ENCODE measurements around the gene TUBB1.

TUBB1 gene

DNA sequence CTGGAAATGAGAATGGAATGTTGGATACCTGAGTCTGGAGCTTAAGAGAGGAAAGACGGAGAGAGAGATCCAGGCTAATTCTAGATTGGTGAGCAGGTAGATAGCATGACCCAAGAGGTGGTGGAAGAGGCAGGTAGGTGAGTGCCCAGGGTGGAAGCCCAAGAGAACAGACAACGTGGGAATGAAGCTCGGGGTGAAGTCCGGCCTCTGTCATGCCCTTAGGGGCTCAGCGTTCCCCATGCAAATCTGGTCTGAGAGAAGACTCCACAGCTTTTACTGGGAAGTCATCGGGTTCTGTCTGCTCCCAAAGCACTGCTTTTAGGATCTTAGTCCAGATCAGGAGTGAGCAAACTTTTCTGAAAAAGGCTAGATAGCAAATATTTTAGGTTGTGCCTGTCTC lies 34.5 kb upstream of the TUBB1 start:
- Histone ChIP-seq H3K4me3 (ENCODE audit: insufficient read depth, low read length, poor library complexity, severe bottlenecking) (no peak overlapping the region), H3K9me2 (replicated peaks; ENCODE audit: insufficient read depth, low read length) (no peaks in the 10 kb centered on the region), H4K20me1 (ENCODE audit: low read depth, low read length) (peaks cover 4% of the 10 kb centered on the region; the same call in 1 of the 2 replicates), H3F3A (ENCODE audit: insufficient read depth) (peaks cover 5% of the 10 kb centered on the region; the same call in 1 of the 2 replicates), H2AFZ (ENCODE audit: low read depth, low read length, severe bottlenecking) (no peak overlapping the region), H3K4me2 (ENCODE audit: low read depth, low read length, poor library complexity, severe bottlenecking) (peak overlapping the region; percentile 47), H3K27ac (ENCODE audit: low read depth, low read length) (no peak overlapping the region), H3K27me3 (ENCODE audit: low read length) (no peaks in the 10 kb centered on the region), H3K9me3 (ENCODE audit: insufficient read depth, low read length) (no peaks in the 10 kb centered on the region), H3K36me3 (ENCODE audit: low read length) (peaks cover 15% of the 10 kb centered on the region), H3K9ac (ENCODE audit: low read length) (no peak overlapping the region), H3K79me2 (ENCODE audit: insufficient read depth, low read length) (peaks cover 51% of the 10 kb centered on the region)
- TF ChIP-seq, protein P1, sequence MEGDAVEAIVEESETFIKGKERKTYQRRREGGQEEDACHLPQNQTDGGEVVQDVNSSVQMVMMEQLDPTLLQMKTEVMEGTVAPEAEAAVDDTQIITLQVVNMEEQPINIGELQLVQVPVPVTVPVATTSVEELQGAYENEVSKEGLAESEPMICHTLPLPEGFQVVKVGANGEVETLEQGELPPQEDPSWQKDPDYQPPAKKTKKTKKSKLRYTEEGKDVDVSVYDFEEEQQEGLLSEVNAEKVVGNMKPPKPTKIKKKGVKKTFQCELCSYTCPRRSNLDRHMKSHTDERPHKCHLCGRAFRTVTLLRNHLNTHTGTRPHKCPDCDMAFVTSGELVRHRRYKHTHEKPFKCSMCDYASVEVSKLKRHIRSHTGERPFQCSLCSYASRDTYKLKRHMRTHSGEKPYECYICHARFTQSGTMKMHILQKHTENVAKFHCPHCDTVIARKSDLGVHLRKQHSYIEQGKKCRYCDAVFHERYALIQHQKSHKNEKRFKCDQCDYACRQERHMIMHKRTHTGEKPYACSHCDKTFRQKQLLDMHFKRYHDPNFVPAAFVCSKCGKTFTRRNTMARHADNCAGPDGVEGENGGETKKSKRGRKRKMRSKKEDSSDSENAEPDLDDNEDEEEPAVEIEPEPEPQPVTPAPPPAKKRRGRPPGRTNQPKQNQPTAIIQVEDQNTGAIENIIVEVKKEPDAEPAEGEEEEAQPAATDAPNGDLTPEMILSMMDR (IDR thresholded peaks at IDR 0.05; ENCODE audit: insufficient read depth, low read length, poor library complexity, severe bottlenecking), result no peak
- no peak for TF ChIP-seq EZH2phosphoT487 (conservative IDR thresholded peaks at IDR 0.05; ENCODE audit: low read length)

DNA sequence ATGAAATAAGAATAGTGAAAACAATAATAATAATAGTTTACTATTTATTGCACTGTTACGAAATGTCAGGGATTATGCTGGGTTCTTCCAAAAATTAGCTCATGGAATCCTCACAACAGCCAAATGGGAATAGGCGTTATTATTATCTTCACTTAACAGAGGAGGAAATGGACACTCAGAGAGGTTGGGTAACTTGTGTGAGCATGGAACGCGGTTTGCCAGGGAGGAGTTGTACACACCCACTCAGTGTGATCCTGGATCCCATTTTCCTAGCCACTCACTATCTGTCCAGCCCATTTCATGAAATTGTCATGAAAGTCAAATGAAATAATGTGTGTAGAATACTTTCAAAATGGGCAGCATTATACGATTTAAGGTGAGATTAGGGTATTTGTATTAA lies 33.6 kb upstream of the TUBB1 start:
- no peaks in the 10 kb centered on the region for H3K27me3 ChIP-seq (ENCODE audit: low read length)
- H3K9ac ChIP-seq (ENCODE audit: low read length), result no peak overlapping the region
- no peak overlapping the region for H3K27ac ChIP-seq (ENCODE audit: low read depth, low read length)
- no peak overlapping the region for H3K4me2 ChIP-seq (ENCODE audit: low read depth, low read length, poor library complexity, severe bottlenecking)
- H3K36me3 ChIP-seq (ENCODE audit: low read length), result peaks cover 19% of the 10 kb centered on the region
- no peaks in the 10 kb centered on the region for H3K9me2 ChIP-seq (replicated peaks; ENCODE audit: insufficient read depth, low read length)
- H3F3A ChIP-seq (ENCODE audit: insufficient read depth), result 0 out of 2 replicates have a peak, but pooled peaks cover 4% of the 10 kb centered on the region
- H2AFZ ChIP-seq (ENCODE audit: low read depth, low read length, severe bottlenecking), result no peak overlapping the region
- H4K20me1 ChIP-seq (ENCODE audit: low read depth, low read length), result peaks cover 4% of the 10 kb centered on the region; the same call in 1 of the 2 replicates
- H3K4me3 ChIP-seq (ENCODE audit: insufficient read depth, low read length, poor library complexity, severe bottlenecking), result no peak overlapping the region
- no peaks in the 10 kb centered on the region for H3K9me3 ChIP-seq (ENCODE audit: insufficient read depth, low read length)
- no peak for TF ChIP-seq EZH2phosphoT487 (conservative IDR thresholded peaks at IDR 0.05; ENCODE audit: low read length)
- TF ChIP-seq, protein P1 (IDR thresholded peaks at IDR 0.05; ENCODE audit: insufficient read depth, low read length, poor library complexity, severe bottlenecking), result no peak
- H3K79me2 ChIP-seq (ENCODE audit: insufficient read depth, low read length), result peaks cover 51% of the 10 kb centered on the region

DNA sequence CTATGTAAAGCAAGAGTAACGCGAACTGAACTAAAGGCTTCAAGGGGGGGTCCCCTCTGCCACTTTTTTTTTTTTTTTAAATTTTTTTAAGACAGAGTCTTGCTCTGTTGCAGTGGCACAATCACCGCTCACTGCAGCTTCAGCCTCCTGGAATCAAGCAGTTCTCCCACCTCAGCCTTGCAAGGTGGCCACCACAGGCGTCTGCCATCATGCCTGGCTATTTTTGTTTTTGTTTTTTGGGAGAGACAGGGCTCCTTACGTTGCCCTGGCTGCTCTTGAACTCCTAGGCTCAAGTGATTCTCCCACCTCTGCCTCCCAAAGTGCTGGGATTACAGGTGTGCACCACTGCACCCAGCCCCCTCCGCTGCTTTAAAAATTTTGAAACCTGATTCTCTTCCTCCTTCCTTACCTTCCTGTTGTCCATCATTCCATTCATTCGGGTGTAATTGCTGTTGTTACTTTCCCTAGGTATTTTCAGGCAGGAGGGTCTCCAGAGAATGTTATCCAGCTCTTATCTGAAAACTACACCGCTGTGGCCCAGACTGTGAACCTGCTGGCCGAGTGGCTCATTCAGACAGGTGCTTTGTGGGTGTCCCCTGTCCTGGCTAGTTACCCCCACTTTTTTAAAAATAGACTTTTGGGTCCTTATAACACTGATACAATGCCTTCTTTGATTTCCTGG lies 32.8 kb upstream of the TUBB1 start:
- no peak overlapping the region for H3K4me3 ChIP-seq (ENCODE audit: insufficient read depth, low read length, poor library complexity, severe bottlenecking)
- H3K27ac ChIP-seq (ENCODE audit: low read depth, low read length), result no peak overlapping the region
- 0 out of 2 replicates have a peak, but pooled peaks cover 6% of the 10 kb centered on the region for H3F3A ChIP-seq (ENCODE audit: insufficient read depth)
- TF ChIP-seq, protein P1 (IDR thresholded peaks at IDR 0.05; ENCODE audit: insufficient read depth, low read length, poor library complexity, severe bottlenecking), result no peak
- TF ChIP-seq EZH2phosphoT487 (conservative IDR thresholded peaks at IDR 0.05; ENCODE audit: low read length), result no peak
- no peak overlapping the region for H2AFZ ChIP-seq (ENCODE audit: low read depth, low read length, severe bottlenecking)
- H3K27me3 ChIP-seq (ENCODE audit: low read length), result no peaks in the 10 kb centered on the region
- no peak overlapping the region for H3K9ac ChIP-seq (ENCODE audit: low read length)
- H3K36me3 ChIP-seq (ENCODE audit: low read length), result peaks cover 19% of the 10 kb centered on the region
- peaks cover 50% of the 10 kb centered on the region for H3K79me2 ChIP-seq (ENCODE audit: insufficient read depth, low read length)
- no peaks in the 10 kb centered on the region for H3K9me3 ChIP-seq (ENCODE audit: insufficient read depth, low read length)
- peaks cover 4% of the 10 kb centered on the region; the same call in 1 of the 2 replicates for H4K20me1 ChIP-seq (ENCODE audit: low read depth, low read length)
- H3K4me2 ChIP-seq (ENCODE audit: low read depth, low read length, poor library complexity, severe bottlenecking), result no peak overlapping the region
- no peaks in the 10 kb centered on the region for H3K9me2 ChIP-seq (replicated peaks; ENCODE audit: insufficient read depth, low read length)

All from SU-DHL-6 (cell line).